HepG2 (cell line): ENCODE results near the gene ZNF273. TPM values are rescaled to one million over a fixed set of nuclear protein-coding genes. Genes with fewer than 3 reads are reported as not detected.

Source experiments
- BRF2 ChIP-seq: sonication (generic); formaldehyde crosslinking; IDR thresholded peaks from 2 replicates; pipeline ENCODE4 v1.8.1; 2022; ENCODE audit warnings: mild to moderate bottlenecking, missing genetic modification reagents
- CHCHD3 ChIP-seq: sonication (generic); formaldehyde crosslinking; IDR thresholded peaks from 2 replicates; pipeline ENCODE4 v1.8.0; 2022; ENCODE audit warnings: mild to moderate bottlenecking, missing genetic modification reagents, moderate library complexity
- FOXM1 ChIP-seq: sonication (generic); formaldehyde crosslinking; IDR thresholded peaks from 2 replicates; pipeline ENCODE4 v1.5.0; 2020; ENCODE audit warnings: missing genetic modification reagents
- GZF1 ChIP-seq: sonication (generic); formaldehyde crosslinking; IDR thresholded peaks from 2 replicates; pipeline ENCODE4 v1.5.1; 2020; ENCODE audit warnings: mild to moderate bottlenecking, missing genetic modification reagents
- HNF4G ChIP-seq, 2 experiments: sonication (generic) in 1 of 2; formaldehyde crosslinking in 1 of 2; IDR thresholded peaks; 2 replicates each; pipeline versions ENCODE4 v1.4.0 to v1.6.1; 2011 to 2020; ENCODE audit warnings: borderline replicate concordance in 2 of 2, low read depth in 2 of 2, mild to moderate bottlenecking in 2 of 2, low read length in 1 of 2, missing genetic modification reagents in 1 of 2, moderate library complexity in 1 of 2
- MED8 ChIP-seq: sonication (generic); formaldehyde crosslinking; IDR thresholded peaks from 2 replicates; pipeline ENCODE4 v1.8.1; 2023; ENCODE audit warnings: mild to moderate bottlenecking, missing genetic modification reagents; ENCODE audit not compliant: insufficient replicate concordance
- MIXL1 ChIP-seq: IDR thresholded peaks from 2 replicates; pipeline ENCODE4 v1.6.1; 2016
- MTA3 ChIP-seq: sonication (generic); formaldehyde crosslinking; IDR thresholded peaks from 2 replicates; pipeline ENCODE4 v1.4.0; 2020; ENCODE audit warnings: missing genetic modification reagents
- MYPOP ChIP-seq: sonication (generic); formaldehyde crosslinking; IDR thresholded peaks from 2 replicates; pipeline ENCODE4 v1.8.1; 2023; ENCODE audit warnings: mild to moderate bottlenecking, moderate library complexity, missing genetic modification reagents
- PAWR ChIP-seq: sonication (generic); formaldehyde crosslinking; IDR thresholded peaks from 2 replicates; pipeline ENCODE4 v1.4.0; 2020; ENCODE audit warnings: missing genetic modification reagents, mild to moderate bottlenecking, borderline replicate concordance
- SP1 ChIP-seq, 2 experiments: fragments of 450-650 bp in 1 of 2; sonication (generic) in 1 of 2; formaldehyde crosslinking in 1 of 2; IDR thresholded peaks; 2 replicates each; pipeline versions ENCODE4 v1.4.0 to v1.6.1; 2016 to 2020; ENCODE audit warnings: missing genetic modification reagents in 1 of 2
- TP53 ChIP-seq: sonication (generic); formaldehyde crosslinking; conservative IDR thresholded peaks from 2 replicates; pipeline ENCODE4 v1.4.0; 2020; ENCODE audit warnings: missing genetic modification reagents
- TRAFD1 ChIP-seq: sonication (generic); formaldehyde crosslinking; IDR thresholded peaks from 2 replicates; pipeline ENCODE4 v1.5.1; 2020; ENCODE audit warnings: missing genetic modification reagents, mild to moderate bottlenecking, borderline replicate concordance
- ZBTB10 ChIP-seq: sonication (generic); formaldehyde crosslinking; IDR thresholded peaks from 2 replicates; pipeline ENCODE4 v1.4.0; 2020; ENCODE audit warnings: missing genetic modification reagents, borderline replicate concordance
- ZMYM4 ChIP-seq: sonication (generic); formaldehyde crosslinking; IDR thresholded peaks from 2 replicates; pipeline ENCODE4 v1.8.1; 2023; ENCODE audit warnings: mild to moderate bottlenecking, missing genetic modification reagents
- ZNF136 ChIP-seq: sonication (generic); formaldehyde crosslinking; IDR thresholded peaks from 2 replicates; pipeline ENCODE4 v1.8.1; 2022; ENCODE audit warnings: low read depth, mild to moderate bottlenecking, moderate library complexity, missing genetic modification reagents
- ZNF143 ChIP-seq: sonication (generic); formaldehyde crosslinking; IDR thresholded peaks from 2 replicates; pipeline ENCODE4 v1.4.0; 2020; ENCODE audit warnings: missing genetic modification reagents
- ZNF235 ChIP-seq: sonication (generic); formaldehyde crosslinking; IDR thresholded peaks from 2 replicates; pipeline ENCODE4 v1.8.1; 2023; ENCODE audit warnings: mild to moderate bottlenecking, missing genetic modification reagents, borderline replicate concordance
- ZNF275 ChIP-seq: sonication (generic); formaldehyde crosslinking; IDR thresholded peaks from 2 replicates; pipeline ENCODE4 v1.8.0; 2022; ENCODE audit warnings: missing genetic modification reagents, mild to moderate bottlenecking, inconsistent platforms, borderline replicate concordance
- ZNF616 ChIP-seq: sonication (generic); formaldehyde crosslinking; IDR thresholded peaks from 2 replicates; pipeline ENCODE4 v1.5.0; 2020; ENCODE audit warnings: low read depth, mild to moderate bottlenecking, missing genetic modification reagents
- ZNF781 ChIP-seq: sonication (generic); formaldehyde crosslinking; IDR thresholded peaks from 2 replicates; pipeline ENCODE4 v1.5.1; 2020; ENCODE audit warnings: borderline replicate concordance, mild to moderate bottlenecking, missing genetic modification reagents; ENCODE audit errors: not compliant biosample characterization
- polyA plus RNA-seq, 8 experiments: library from polyadenylated mRNA; depleted of rRNA in 3 of 8; stranded (reverse) in 7 of 8; unstranded in 1 of 8; fragments of >200 nt; fragmentation: Illumina TruSeq in 4 of 8; extraction: Trizol in 4 of 8; gene quantifications; 2 replicates each; pipeline versions ENCODE4 v1.2.1 to v1.2.3, GENCODE V29; 2011 to 2016; ENCODE audit warnings: low read depth in 4 of 8, missing spikeins in 1 of 8, mixed read lengths in 1 of 8; ENCODE audit not compliant: insufficient read depth in 1 of 8
- total RNA-seq, 5 experiments: library from RNA; depleted of rRNA; stranded (reverse); fragments of >200 nt; fragmentation: Illumina TruSeq; extraction: Trizol; gene quantifications; 2 replicates each; pipeline ENCODE4 v1.2.3, GENCODE V29; 2016; ENCODE audit warnings: low read depth in 1 of 5

The ZNF273 gene
- total and polyA plus RNA-seq, 2 of the 13 experiments (the other 11 are each of a cell fraction or from before 2014, with no cell fraction given): 1.7 to 5.8 TPM

GRCh38 chr7:64887756-64888508, 15.1 kb upstream of the ZNF273 start (continued):
- TF ChIP-seq ZBTB10 (CRISPR knock-in tag) (no peak), MTA3 (no peak), ZNF275 (CRISPR knock-in tag) (no peak), MED8 (CRISPR knock-in tag) (no peak), ZMYM4 (peak; percentile 63; the same call in 1 of the 2 replicates), TP53 (CRISPR knock-in tag) (no peak), CHCHD3 (CRISPR knock-in tag) (no peak), GZF1 (CRISPR knock-in tag) (no peak), BRF2 (CRISPR knock-in tag) (no peak), FOXM1 (no peak), ZNF781 (no peak), ZNF235 (CRISPR knock-in tag) (no peak), HNF4G (IDR thresholded peaks at IDR 0.05; ENCODE audit: borderline replicate concordance, low read depth, low read length) (no peak), HNF4G (CRISPR knock-in tag; IDR thresholded peaks at IDR 0.05; ENCODE audit: borderline replicate concordance, low read depth) (no peak), SP1 (IDR thresholded peaks at IDR 0.05) (no peak), SP1 (CRISPR knock-in tag; IDR thresholded peaks at IDR 0.05) (no peak), ZNF616 (no peak), ZNF136 (CRISPR knock-in tag) (no peak; the same call in 1 of the 2 replicates), MIXL1 (no peak), MYPOP (no peak), ZNF143 (CRISPR knock-in tag) (no peak), TRAFD1 (no peak), PAWR (CRISPR knock-in tag) (no peak)
